ENCODE results near the gene AKAP13.

AKAP13 gene

DNA sequence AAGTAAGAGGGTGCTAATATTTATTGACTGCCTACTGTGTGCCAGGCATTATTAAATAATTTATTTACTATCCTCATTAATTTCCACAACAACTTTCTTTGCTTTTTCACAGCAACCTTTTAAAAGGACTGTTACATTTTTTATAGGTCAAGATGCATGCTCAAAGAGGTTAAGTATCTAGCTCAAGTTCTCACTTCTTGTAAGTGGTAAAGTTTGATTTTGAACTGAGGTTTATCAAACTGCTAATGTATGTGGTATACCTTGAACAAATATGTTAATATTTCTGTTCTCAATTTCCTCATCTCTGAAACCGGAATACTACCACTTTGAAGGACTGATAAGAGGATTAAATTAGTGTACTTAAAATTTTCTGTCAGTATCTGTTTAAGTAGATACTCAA, 183.3 kb downstream of the AKAP13 start:
- DNase-seq (ENCODE audit: extremely low read depth, low read depth): no peak
- TF ChIP-seq, protein P1, sequence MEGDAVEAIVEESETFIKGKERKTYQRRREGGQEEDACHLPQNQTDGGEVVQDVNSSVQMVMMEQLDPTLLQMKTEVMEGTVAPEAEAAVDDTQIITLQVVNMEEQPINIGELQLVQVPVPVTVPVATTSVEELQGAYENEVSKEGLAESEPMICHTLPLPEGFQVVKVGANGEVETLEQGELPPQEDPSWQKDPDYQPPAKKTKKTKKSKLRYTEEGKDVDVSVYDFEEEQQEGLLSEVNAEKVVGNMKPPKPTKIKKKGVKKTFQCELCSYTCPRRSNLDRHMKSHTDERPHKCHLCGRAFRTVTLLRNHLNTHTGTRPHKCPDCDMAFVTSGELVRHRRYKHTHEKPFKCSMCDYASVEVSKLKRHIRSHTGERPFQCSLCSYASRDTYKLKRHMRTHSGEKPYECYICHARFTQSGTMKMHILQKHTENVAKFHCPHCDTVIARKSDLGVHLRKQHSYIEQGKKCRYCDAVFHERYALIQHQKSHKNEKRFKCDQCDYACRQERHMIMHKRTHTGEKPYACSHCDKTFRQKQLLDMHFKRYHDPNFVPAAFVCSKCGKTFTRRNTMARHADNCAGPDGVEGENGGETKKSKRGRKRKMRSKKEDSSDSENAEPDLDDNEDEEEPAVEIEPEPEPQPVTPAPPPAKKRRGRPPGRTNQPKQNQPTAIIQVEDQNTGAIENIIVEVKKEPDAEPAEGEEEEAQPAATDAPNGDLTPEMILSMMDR (IDR thresholded peaks at IDR 0.05; ENCODE audit: low read depth, low read length, missing control alignments): no peak
- H3K4me3 ChIP-seq (replicated peaks; ENCODE audit: low read depth, low read length): no peak overlapping the region

GRCh38 chr15:85564686-85565085, 184.3 kb downstream of the AKAP13 start:
- no peak for DNase-seq (ENCODE audit: extremely low read depth, low read depth)
- TF ChIP-seq, protein P1 (IDR thresholded peaks at IDR 0.05; ENCODE audit: low read depth, low read length, missing control alignments): no peak
- H3K4me3 ChIP-seq (replicated peaks; ENCODE audit: low read depth, low read length): no peak overlapping the region

DNA sequence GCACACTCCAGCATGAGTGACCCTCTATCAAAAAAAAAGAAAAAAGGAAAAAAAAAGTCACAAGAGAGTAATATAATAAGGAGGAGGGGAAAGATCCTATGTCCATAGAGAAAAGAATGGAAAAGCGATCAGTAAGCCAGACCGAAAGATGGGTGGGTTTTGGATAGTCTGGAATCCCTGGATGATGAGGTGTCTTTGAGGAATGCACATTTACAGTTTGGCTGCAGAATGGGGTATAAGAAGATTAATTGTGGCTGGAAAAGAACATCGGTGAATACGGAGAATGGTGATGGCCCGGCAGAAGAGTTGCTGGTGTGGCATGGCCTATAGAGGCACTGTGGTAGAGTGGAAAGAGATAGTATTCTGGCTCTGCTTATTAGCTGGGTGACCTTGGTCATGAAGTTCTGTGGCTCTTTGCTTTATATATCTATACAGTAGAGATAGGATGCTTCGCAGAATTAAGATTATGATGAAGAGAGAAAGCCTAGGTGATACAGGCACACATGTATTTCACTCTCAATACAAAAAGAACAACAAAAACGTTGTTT, 187.9 kb downstream of the AKAP13 start:
- no peak for DNase-seq (ENCODE audit: extremely low read depth, low read depth)
- TF ChIP-seq, protein P1 (IDR thresholded peaks at IDR 0.05; ENCODE audit: low read depth, low read length, missing control alignments): no peak
- no peak overlapping the region for H3K4me3 ChIP-seq (replicated peaks; ENCODE audit: low read depth, low read length)

DNA sequence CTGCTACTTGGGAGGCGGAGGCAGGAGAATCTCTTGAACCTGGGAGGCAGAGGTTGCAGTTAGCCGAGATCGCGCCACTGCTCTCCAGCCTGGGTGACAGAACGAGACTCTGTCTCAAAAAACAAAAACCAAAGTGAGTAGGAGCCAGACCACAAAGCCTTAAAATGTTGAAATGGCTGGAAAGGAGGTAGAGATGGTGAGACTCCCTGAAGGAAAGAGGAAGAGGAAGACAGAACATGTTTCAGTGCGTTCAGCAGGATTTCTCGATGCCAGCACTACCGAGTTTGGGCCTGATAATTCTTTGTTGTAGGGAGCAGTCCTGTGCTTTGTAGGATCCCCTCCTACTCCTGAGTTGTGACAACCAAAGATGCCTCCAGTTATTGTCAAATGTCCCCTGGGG, 189.9 kb downstream of the AKAP13 start:
- no peak overlapping the region for H3K4me3 ChIP-seq (replicated peaks; ENCODE audit: low read depth, low read length)
- TF ChIP-seq, protein P1 (IDR thresholded peaks at IDR 0.05; ENCODE audit: low read depth, low read length, missing control alignments): no peak
- DNase-seq (ENCODE audit: extremely low read depth, low read depth): no peak

GRCh38 chr15:85571780-85572179, 191.4 kb downstream of the AKAP13 start:
- TF ChIP-seq, protein P1 (IDR thresholded peaks at IDR 0.05; ENCODE audit: low read depth, low read length, missing control alignments): no peak

DNA sequence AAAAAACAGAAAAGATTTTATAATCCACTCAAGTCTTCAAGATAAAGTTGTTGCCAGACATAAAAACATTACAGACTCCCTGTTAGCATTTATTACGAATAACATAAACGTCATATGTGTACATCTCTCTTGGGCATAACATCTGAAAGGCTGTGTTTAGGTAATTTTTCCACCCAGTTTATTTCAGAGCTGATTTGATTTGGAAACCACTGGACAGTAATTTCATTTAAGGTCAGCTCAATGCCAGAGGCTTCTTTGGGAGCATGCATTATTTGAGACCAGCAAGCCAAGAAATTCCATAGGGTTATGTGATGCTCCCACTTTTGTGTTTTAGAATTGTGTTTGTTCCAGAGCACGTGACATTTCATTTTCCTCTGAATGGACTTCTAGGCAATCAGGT, 196.0 kb downstream of the AKAP13 start:
- DNase-seq (ENCODE audit: extremely low read depth, low read depth): no peak
- H3K4me3 ChIP-seq (replicated peaks; ENCODE audit: low read depth, low read length): no peak overlapping the region
- TF ChIP-seq, protein P1 (IDR thresholded peaks at IDR 0.05; ENCODE audit: low read depth, low read length, missing control alignments): no peak

More at GRCh38 chr15:85571780-85572179, 191.4 kb downstream of the AKAP13 start:
- no peak for DNase-seq (ENCODE audit: extremely low read depth, low read depth)
- no peak overlapping the region for H3K4me3 ChIP-seq (replicated peaks; ENCODE audit: low read depth, low read length)
